ENCODE measurements around the gene GRID2. TPM values are rescaled to one million over a fixed set of nuclear protein-coding genes. Genes with fewer than 3 reads are reported as not detected.

GRID2 gene
- total RNA-seq, 1 donor, result 0.63 TPM

GRCh38 chr4:93684571-93684970, 1380.8 kb downstream of the GRID2 start:
- TF ChIP-seq, protein P1, sequence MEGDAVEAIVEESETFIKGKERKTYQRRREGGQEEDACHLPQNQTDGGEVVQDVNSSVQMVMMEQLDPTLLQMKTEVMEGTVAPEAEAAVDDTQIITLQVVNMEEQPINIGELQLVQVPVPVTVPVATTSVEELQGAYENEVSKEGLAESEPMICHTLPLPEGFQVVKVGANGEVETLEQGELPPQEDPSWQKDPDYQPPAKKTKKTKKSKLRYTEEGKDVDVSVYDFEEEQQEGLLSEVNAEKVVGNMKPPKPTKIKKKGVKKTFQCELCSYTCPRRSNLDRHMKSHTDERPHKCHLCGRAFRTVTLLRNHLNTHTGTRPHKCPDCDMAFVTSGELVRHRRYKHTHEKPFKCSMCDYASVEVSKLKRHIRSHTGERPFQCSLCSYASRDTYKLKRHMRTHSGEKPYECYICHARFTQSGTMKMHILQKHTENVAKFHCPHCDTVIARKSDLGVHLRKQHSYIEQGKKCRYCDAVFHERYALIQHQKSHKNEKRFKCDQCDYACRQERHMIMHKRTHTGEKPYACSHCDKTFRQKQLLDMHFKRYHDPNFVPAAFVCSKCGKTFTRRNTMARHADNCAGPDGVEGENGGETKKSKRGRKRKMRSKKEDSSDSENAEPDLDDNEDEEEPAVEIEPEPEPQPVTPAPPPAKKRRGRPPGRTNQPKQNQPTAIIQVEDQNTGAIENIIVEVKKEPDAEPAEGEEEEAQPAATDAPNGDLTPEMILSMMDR (IDR thresholded peaks at IDR 0.05; ENCODE audit: insufficient read depth, low read length), result no peak
- no peak for DNase-seq (ENCODE audit: low read depth)
- H3K4me3 ChIP-seq (ENCODE audit: low read depth, low read length), result no peak overlapping the region

- TF ChIP-seq, protein P1 (IDR thresholded peaks at IDR 0.05; ENCODE audit: insufficient read depth, low read length), result no peak
- no peak overlapping the region for H3K4me3 ChIP-seq (ENCODE audit: low read depth, low read length)
- DNase-seq (ENCODE audit: low read depth), result no peak
Measured at GRCh38 chr4:93687304-93687703, 1383.5 kb downstream of the GRID2 start.

DNA sequence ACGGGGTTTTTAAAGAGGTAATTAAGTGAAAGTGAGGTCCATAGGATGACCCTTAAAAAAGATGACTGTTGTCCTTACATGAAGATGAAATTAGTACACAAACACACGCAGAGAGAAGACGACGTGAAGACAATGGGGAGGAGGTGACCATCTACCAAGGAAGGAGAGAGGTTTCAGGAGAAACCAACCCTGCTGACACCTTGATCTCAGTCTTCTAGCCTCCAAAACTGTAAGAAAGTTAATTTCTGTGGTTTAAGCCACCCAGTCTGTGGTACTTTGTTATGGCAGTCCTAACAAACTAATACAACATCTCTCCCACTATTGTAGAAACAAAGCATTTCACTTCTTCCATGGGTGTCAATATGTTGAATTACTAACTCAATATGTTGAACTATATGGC, 1385.2 kb downstream of the GRID2 start:
- no peak for DNase-seq (ENCODE audit: low read depth)
- no peak overlapping the region for H3K4me3 ChIP-seq (ENCODE audit: low read depth, low read length)
- TF ChIP-seq, protein P1 (IDR thresholded peaks at IDR 0.05; ENCODE audit: insufficient read depth, low read length), result no peak

DNA sequence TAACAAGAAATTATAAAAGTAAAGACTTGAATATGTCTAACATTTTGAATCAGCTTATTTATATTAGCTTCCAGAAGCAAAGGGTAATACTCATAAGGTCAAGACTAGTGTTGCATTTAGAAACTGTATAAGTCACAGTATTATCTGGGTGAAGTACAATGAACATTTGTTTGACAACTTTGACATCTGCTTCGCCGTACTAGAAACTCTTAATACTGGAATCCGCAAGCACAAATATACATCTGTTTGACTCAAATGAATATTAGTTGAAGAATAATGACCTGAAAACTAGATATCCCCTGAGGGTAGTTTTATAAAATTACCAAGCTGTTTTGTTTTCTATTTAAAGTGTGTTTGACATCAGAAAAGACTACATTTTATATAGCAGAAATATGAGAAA, 1389.4 kb downstream of the GRID2 start:
- H3K4me3 ChIP-seq (ENCODE audit: low read depth, low read length), result no peak overlapping the region
- no peak for DNase-seq (ENCODE audit: low read depth)
- TF ChIP-seq, protein P1 (IDR thresholded peaks at IDR 0.05; ENCODE audit: insufficient read depth, low read length), result no peak

GRCh38 chr4:93698686-93699085, 1394.9 kb downstream of the GRID2 start:
- no peak overlapping the region for H3K4me3 ChIP-seq (ENCODE audit: low read depth, low read length)
- no peak for DNase-seq (ENCODE audit: low read depth)
- TF ChIP-seq, protein P1 (IDR thresholded peaks at IDR 0.05; ENCODE audit: insufficient read depth, low read length), result no peak

- DNase-seq (ENCODE audit: low read depth), result no peak
- no peak overlapping the region for H3K4me3 ChIP-seq (ENCODE audit: low read depth, low read length)
- TF ChIP-seq, protein P1 (IDR thresholded peaks at IDR 0.05; ENCODE audit: insufficient read depth, low read length), result no peak
Measured at GRCh38 chr4:93700571-93700970, 1396.8 kb downstream of the GRID2 start.

DNA sequence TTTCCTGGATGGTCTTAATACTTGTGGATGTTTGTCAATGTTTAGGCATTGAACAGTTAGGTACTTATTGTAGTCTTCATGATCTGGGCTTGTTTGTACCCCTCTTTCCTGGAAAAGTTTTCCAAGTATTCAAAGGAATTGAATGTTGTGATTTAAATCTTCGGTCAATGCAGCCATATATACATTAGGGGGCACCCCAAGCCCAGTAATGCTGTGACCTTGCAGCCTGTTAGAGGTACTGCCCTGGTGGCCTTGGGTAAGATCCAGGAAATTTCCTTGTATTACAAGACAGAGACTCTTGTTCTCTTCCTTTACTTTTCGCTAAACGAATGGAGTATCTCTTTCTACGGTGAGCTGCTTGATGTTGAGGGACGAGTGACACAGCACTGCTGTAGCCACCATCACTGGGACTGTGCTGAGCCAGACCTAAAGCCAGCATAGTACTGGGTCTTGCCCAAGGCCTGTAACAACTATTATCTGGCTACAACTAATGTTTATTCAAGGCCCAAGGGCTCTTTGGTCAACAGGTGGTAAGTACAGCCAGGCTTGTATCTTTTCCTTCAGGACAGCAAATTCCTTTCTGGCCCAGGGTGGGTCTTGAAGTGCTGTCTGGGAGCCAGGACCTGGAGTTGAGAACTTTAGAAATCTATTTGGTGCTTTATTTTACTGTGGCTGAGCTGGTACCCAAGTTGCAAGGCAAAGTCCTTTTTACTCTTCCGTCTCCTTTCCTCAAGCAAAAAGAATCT, 1406.5 kb downstream of the GRID2 start:
- TF ChIP-seq, protein P1 (IDR thresholded peaks at IDR 0.05; ENCODE audit: insufficient read depth, low read length), result no peak
- H3K4me3 ChIP-seq (ENCODE audit: low read depth, low read length), result no peak overlapping the region
- DNase-seq (ENCODE audit: low read depth), result no peak

Measured in fibroblast of the aortic adventitia (primary cell).